ENCODE results near the gene HDGFL2. TPM values are rescaled to one million over a fixed set of nuclear protein-coding genes. Genes with fewer than 3 reads are reported as not detected.

Gene HDGFL2
- total RNA-seq, 1 experiment from 2014 or later: 75.2 TPM

- H3K27ac ChIP-seq (ENCODE audit: low read depth, low read length): peak overlapping the region; percentile 19; the same call in 1 of the 2 replicates
- DNase-seq (ENCODE audit: low read depth, low spot score): no peak
- no peaks in the 10 kb centered on the region for H3K9me2 ChIP-seq (ENCODE audit: insufficient read depth)
- BruUV-seq (replicated peaks): no TSS peak
- no peak overlapping the region for H3K4me3 ChIP-seq (replicated peaks in 1 of 2; ENCODE audit: low read depth in 1 of 2, low read length in 2 of 2)
- H3K4me2 ChIP-seq (ENCODE audit: low read length): no peak overlapping the region
- peaks cover 0 to 3% of the 10 kb centered on the region in 2 experiments; a peak in 2 of 4 replicates for H3K4me1 ChIP-seq (ENCODE audit: control insufficient read depth in 1 of 2, insufficient read depth in 2 of 2, low read length in 2 of 2)
- peaks cover 0 to 4% of the 10 kb centered on the region in 2 experiments; a peak in 1 of 4 replicates for H3K9me3 ChIP-seq (ENCODE audit: control insufficient read depth in 1 of 2, insufficient read depth in 1 of 2, low read depth in 1 of 2, low read length in 2 of 2)
- ChIA-PET RAD21 (ENCODE audit: low non-redundant PET in 1 of 2, low total read pairs in 2 of 2, uncharacterized antibody in 2 of 2, unreplicated experiment in 2 of 2) (no interaction called here), CTCF (no interaction called here), POLR2A (no interaction called here)
- no peaks in the 10 kb centered on the region for H4K20me1 ChIP-seq (ENCODE audit: insufficient read depth)
- no peak for ATAC-seq
- intact Hi-C loops (cut with micrococcal nuclease): no loop called here
- peaks cover 6 to 32% of the 10 kb centered on the region in 2 experiments; a peak in 3 of 4 replicates for H3K36me3 ChIP-seq (ENCODE audit: control insufficient read depth in 1 of 2, insufficient read depth in 2 of 2, low read length in 2 of 2)
- H3K27me3 ChIP-seq (ENCODE audit: insufficient read depth, low read length): no peaks in the 10 kb centered on the region
- no peak overlapping the region for H3K9ac ChIP-seq (ENCODE audit: low read length)
- H3K79me2 ChIP-seq (ENCODE audit: insufficient read depth, low read length): no peaks in the 10 kb centered on the region
- TF ChIP-seq SIN3A (IDR thresholded peaks at IDR 0.05; ENCODE audit: low read depth): no peak
- no peak overlapping the region for H2AFZ ChIP-seq (ENCODE audit: low read depth, low read length, poor library complexity, severe bottlenecking)
Measured at GRCh38 chr19:4492337-4493103, 20.4 kb downstream of the HDGFL2 start.

DNA sequence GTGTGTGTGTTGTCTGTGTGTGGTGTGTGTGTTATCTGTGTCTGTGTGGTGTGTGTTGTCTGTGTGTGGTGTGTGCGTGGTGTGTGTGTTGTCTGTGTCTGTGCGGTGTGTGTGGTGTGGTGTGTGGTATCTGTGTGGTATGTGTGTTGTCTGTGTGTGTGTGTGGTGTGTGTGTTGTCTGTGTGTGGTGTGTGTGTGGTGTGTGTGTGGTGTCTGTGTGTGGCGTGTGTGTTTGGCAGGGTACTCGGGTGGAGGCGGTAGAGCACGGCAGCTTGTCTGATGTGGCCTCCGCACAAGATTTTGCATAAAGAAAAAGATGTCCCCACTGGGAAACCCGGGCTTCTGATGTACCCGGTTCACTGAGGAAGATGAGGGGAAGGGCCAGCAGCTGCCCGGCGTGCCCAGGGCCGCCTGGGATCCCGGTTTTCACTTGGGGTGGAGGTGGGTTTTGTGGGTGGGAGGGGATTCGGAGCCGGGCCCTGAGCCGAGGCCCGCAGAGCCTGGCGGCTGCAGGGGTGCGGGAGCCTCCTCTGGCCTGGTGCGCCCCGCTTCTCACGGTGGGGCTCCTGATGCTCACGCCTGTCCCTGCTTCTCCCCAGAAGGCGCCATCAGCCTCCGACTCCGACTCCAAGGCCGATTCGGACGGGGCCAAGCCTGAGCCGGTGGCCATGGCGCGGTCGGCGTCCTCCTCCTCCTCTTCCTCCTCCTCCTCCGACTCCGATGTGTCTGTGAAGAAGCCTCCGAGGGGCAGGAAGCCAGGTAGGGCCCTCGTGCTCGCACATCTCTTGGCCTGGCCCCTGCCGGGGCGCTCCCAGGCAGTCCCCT, 21.2 kb downstream of the HDGFL2 start:
- H3K4me2 ChIP-seq (ENCODE audit: low read length): no peak overlapping the region
- ChIA-PET CTCF (no interaction called here), RAD21 (ENCODE audit: low non-redundant PET in 1 of 2, low total read pairs in 2 of 2, uncharacterized antibody in 2 of 2, unreplicated experiment in 2 of 2) (no interaction called here), POLR2A (no interaction called here)
- BruUV-seq (replicated peaks): no TSS peak
- H2AFZ ChIP-seq (ENCODE audit: low read depth, low read length, poor library complexity, severe bottlenecking): no peak overlapping the region
- H3K79me2 ChIP-seq (ENCODE audit: insufficient read depth, low read length): no peaks in the 10 kb centered on the region
- H3K9me2 ChIP-seq (ENCODE audit: insufficient read depth): no peaks in the 10 kb centered on the region
- no peak for DNase-seq (ENCODE audit: low read depth, low spot score)
- no peaks in the 10 kb centered on the region for H4K20me1 ChIP-seq (ENCODE audit: insufficient read depth)
- peaks cover 6 to 33% of the 10 kb centered on the region in 2 experiments; a peak in 3 of 4 replicates for H3K36me3 ChIP-seq (ENCODE audit: control insufficient read depth in 1 of 2, insufficient read depth in 2 of 2, low read length in 2 of 2)
- no peak for ATAC-seq
- intact Hi-C loops (cut with micrococcal nuclease): no loop called here
- peak overlapping the region; percentile 19; the same call in 1 of the 2 replicates for H3K27ac ChIP-seq (ENCODE audit: low read depth, low read length)
- peaks cover 0 to 4% of the 10 kb centered on the region in 2 experiments; a peak in 1 of 4 replicates for H3K9me3 ChIP-seq (ENCODE audit: control insufficient read depth in 1 of 2, insufficient read depth in 1 of 2, low read depth in 1 of 2, low read length in 2 of 2)
- H3K4me1 ChIP-seq (ENCODE audit: control insufficient read depth in 1 of 2, insufficient read depth in 2 of 2, low read length in 2 of 2): peaks cover 0 to 3% of the 10 kb centered on the region in 2 experiments; a peak in 2 of 4 replicates
- no peaks in the 10 kb centered on the region for H3K27me3 ChIP-seq (ENCODE audit: insufficient read depth, low read length)
- no peak overlapping the region for H3K4me3 ChIP-seq (replicated peaks in 1 of 2; ENCODE audit: low read depth in 1 of 2, low read length in 2 of 2)
- no peak overlapping the region for H3K9ac ChIP-seq (ENCODE audit: low read length)
- no peak for TF ChIP-seq ATF3 (IDR thresholded peaks at IDR 0.05)
- TF ChIP-seq, protein P1, sequence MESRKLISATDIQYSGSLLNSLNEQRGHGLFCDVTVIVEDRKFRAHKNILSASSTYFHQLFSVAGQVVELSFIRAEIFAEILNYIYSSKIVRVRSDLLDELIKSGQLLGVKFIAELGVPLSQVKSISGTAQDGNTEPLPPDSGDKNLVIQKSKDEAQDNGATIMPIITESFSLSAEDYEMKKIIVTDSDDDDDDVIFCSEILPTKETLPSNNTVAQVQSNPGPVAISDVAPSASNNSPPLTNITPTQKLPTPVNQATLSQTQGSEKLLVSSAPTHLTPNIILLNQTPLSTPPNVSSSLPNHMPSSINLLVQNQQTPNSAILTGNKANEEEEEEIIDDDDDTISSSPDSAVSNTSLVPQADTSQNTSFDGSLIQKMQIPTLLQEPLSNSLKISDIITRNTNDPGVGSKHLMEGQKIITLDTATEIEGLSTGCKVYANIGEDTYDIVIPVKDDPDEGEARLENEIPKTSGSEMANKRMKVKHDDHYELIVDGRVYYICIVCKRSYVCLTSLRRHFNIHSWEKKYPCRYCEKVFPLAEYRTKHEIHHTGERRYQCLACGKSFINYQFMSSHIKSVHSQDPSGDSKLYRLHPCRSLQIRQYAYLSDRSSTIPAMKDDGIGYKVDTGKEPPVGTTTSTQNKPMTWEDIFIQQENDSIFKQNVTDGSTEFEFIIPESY (IDR thresholded peaks at IDR 0.05; ENCODE audit: extremely low read depth, insufficient replicate concordance, low read length): no peak
- no peak for TF ChIP-seq TCF7L2 (IDR thresholded peaks at IDR 0.05; ENCODE audit: borderline replicate concordance, extremely low read depth, insufficient read depth, insufficient read length)
- TF ChIP-seq SP1 (IDR thresholded peaks at IDR 0.05; ENCODE audit: low read depth): no peak
- no peak for TF ChIP-seq CEBPB (IDR thresholded peaks at IDR 0.05; ENCODE audit: low read depth)
- TF ChIP-seq POLR2AphosphoS5 (IDR thresholded peaks at IDR 0.05; ENCODE audit: low read depth, low read length): no peak
- no peak for TF ChIP-seq RAD21 (IDR thresholded peaks at IDR 0.05; ENCODE audit: low read depth)
- no peak for TF ChIP-seq JUND (IDR thresholded peaks at IDR 0.05)
- no peak for TF ChIP-seq ZNF274 (IDR thresholded peaks at IDR 0.05; ENCODE audit: low read depth, low read length)
- no peak for TF ChIP-seq ZFX (IDR thresholded peaks at IDR 0.05)
- no peak for TF ChIP-seq ELF1 (IDR thresholded peaks at IDR 0.05; ENCODE audit: borderline replicate concordance, low read depth)
- no peak for TF ChIP-seq POLR2A (IDR thresholded peaks at IDR 0.05; ENCODE audit: borderline replicate concordance, extremely low read depth, insufficient read depth, insufficient read length)
